ENCODE measurements around the gene LILRB2.

Gene LILRB2

GRCh38 chr19:54312436-54313377 lies 31.8 kb upstream of the LILRB2 start, which contains the start of gene LILRA5:
LILRA5 (minus strand) TSS chr19:54313166; CDS start chr19:54313019, 147 bp downstream.
- TF ChIP-seq CTCF (IDR thresholded peaks at IDR 0.05; ENCODE audit: control insufficient read depth, extremely low read depth, insufficient read depth): no peak
- no peak within 1 kb of the TSS for H3K4me3 ChIP-seq (ENCODE audit: low read depth, low read length)
- DNase-seq (ENCODE audit: low read depth): no peak

- no peak overlapping the region for H3K4me3 ChIP-seq (ENCODE audit: low read depth, low read length)
- TF ChIP-seq CTCF (IDR thresholded peaks at IDR 0.05; ENCODE audit: control insufficient read depth, extremely low read depth, insufficient read depth): no peak
- DNase-seq (ENCODE audit: low read depth): no peak
Observed at GRCh38 chr19:54312011-54312410, 31.1 kb upstream of the LILRB2 start.

GRCh38 chr19:54311486-54311885 lies 30.6 kb upstream of the LILRB2 start:
- TF ChIP-seq CTCF (IDR thresholded peaks at IDR 0.05; ENCODE audit: control insufficient read depth, extremely low read depth, insufficient read depth): no peak
- DNase-seq (ENCODE audit: low read depth): no peak
- H3K4me3 ChIP-seq (ENCODE audit: low read depth, low read length): no peak overlapping the region

- no peak for DNase-seq (ENCODE audit: low read depth)
- TF ChIP-seq CTCF (IDR thresholded peaks at IDR 0.05; ENCODE audit: control insufficient read depth, extremely low read depth, insufficient read depth): no peak
- no peak overlapping the region for H3K4me3 ChIP-seq (ENCODE audit: low read depth, low read length)
Observed at GRCh38 chr19:54310543-54310942, 29.6 kb upstream of the LILRB2 start.

GRCh38 chr19:54309811-54310210 lies 28.9 kb upstream of the LILRB2 start:
- H3K4me3 ChIP-seq (ENCODE audit: low read depth, low read length): no peak overlapping the region
- TF ChIP-seq CTCF (IDR thresholded peaks at IDR 0.05; ENCODE audit: control insufficient read depth, extremely low read depth, insufficient read depth): no peak
- no peak for DNase-seq (ENCODE audit: low read depth)

- TF ChIP-seq CTCF (IDR thresholded peaks at IDR 0.05; ENCODE audit: control insufficient read depth, extremely low read depth, insufficient read depth): no peak
Observed at GRCh38 chr19:54307389-54308020, 26.6 kb upstream of the LILRB2 start.

More at GRCh38 chr19:54307389-54308020, 26.6 kb upstream of the LILRB2 start:
- no peak overlapping the region for H3K4me3 ChIP-seq (ENCODE audit: low read depth, low read length)
- no peak for DNase-seq (ENCODE audit: low read depth)
